ENCODE measurements around the gene GPC5. TPM values are rescaled to one million over a fixed set of nuclear protein-coding genes. Genes with fewer than 3 reads are reported as not detected.

Gene GPC5
- total RNA-seq, 1 experiment from 2014 or later: 0.26 TPM

DNA sequence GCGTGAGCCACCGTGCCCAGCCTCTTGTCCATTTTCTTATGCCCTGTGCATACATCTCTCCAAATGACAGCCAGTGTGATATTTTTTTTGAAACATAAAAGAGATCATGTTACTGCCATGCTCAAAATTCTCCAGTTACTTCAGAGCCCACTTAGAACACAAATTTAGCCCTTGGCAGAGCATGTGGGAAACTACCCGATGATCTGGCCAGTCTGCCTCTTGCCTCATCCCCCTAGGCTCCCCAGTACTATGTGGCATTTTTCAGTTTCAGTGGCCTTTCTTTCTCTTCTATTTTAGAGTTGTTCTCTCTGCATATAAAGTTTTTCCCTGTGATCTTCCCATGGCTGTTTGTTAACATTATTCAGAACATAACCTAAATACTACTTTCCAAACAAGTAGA is 323.0 kb downstream of the GPC5 start:
- POLR2A ChIA-PET: no interaction called here
- no TSS peak for BruUV-seq (replicated peaks)
- no peaks in the 10 kb centered on the region for H3K27me3 ChIP-seq (ENCODE audit: control insufficient read depth, insufficient read depth, low read length)
- TF ChIP-seq POLR2AphosphoS5 (IDR thresholded peaks at IDR 0.05; ENCODE audit: low read depth, low read length): no peak
- no peak for TF ChIP-seq TCF7L2 (IDR thresholded peaks at IDR 0.05; ENCODE audit: low read depth, low read length)
- TF ChIP-seq REST (IDR thresholded peaks at IDR 0.05; ENCODE audit: insufficient read depth in 1 of 2, low read depth in 2 of 2, low read length in 1 of 2): no peak
- TF ChIP-seq CTCF (IDR thresholded peaks at IDR 0.05): no peak
- no peak for TF ChIP-seq SIN3A (IDR thresholded peaks at IDR 0.05; ENCODE audit: borderline replicate concordance, insufficient read depth, low read depth, low read length)
- H3K4me3 ChIP-seq (ENCODE audit: low read depth in 2 of 2, low read length in 2 of 2): no peak overlapping the region
- CTCF ChIA-PET: interaction anchor here (1.3 kb wide), 1 partner anchor 340 kb away, joined by 4 read pairs; no protein-coding TSS in a partner anchor
- intact Hi-C loops (cut with micrococcal nuclease; ENCODE audit: unreplicated experiment): loop anchor here (5.0 kb wide), 1 partner anchor 339 kb away; no protein-coding TSS in a partner anchor
- DNase-seq (ENCODE audit: low read depth, low spot score) (no peak), ATAC-seq (no peak)
- H3K4me1 ChIP-seq (ENCODE audit: control insufficient read depth, insufficient read depth, low read length): no peaks in the 10 kb centered on the region
- H3K36me3 ChIP-seq (ENCODE audit: control insufficient read depth, insufficient read depth, low read length): no peaks in the 10 kb centered on the region
- no peaks in the 10 kb centered on the region for H3K9me3 ChIP-seq (ENCODE audit: control insufficient read depth, insufficient read depth, low read depth, low read length)
- in situ Hi-C loops (cut with HindIII; ENCODE audit: low pct_unique_long_range_greater_than_20kb, low sequenced_read_pairs): no loop called here
- H3K27ac ChIP-seq (ENCODE audit: low read length): no peak overlapping the region

DNA sequence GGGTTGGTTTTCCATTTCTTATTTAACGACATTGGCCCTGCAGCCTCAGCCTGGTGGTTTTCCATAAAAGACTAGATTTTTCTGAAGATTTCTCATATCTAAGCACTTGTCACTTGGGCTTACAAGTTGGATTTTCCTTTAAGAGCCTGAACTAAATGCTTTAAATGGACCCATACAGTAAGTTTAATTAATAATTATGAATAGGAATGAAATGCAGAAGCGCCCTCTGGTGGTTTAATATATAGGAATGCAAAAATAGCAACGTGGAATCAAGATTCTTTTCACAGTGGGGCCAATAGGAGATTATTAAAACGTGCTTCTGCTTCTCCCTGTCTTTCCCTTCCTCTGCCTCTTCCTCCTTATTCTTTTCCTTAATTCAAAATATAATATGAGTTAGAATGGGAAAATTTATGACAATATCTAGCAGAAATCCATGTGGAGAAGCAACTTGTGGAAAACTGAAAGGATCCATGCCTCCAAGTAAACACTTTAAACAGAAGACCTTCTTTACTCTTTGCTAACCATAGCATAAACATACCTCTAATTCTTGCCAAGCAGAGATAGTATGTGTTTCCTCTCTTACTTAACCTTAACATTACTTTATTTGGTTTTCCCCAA is 324.0 kb downstream of the GPC5 start:
- BruUV-seq (replicated peaks): no TSS peak
- DNase-seq (ENCODE audit: low read depth, low spot score): no peak
- peak; percentile 51; the same call in 1 of the 2 replicates for TF ChIP-seq CTCF (IDR thresholded peaks at IDR 0.05)
- TF ChIP-seq SIN3A (IDR thresholded peaks at IDR 0.05; ENCODE audit: borderline replicate concordance, insufficient read depth, low read depth, low read length): no peak

More for the DNA sequence above, 324.0 kb downstream of the GPC5 start:
- ATAC-seq: no peak
- Histone ChIP-seq H3K36me3 (ENCODE audit: control insufficient read depth, insufficient read depth, low read length) (no peaks in the 10 kb centered on the region), H3K4me3 (ENCODE audit: low read depth in 2 of 2, low read length in 2 of 2) (no peak overlapping the region), H3K9me3 (ENCODE audit: control insufficient read depth, insufficient read depth, low read depth, low read length) (no peaks in the 10 kb centered on the region), H3K27ac (ENCODE audit: low read length) (no peak overlapping the region), H3K4me1 (ENCODE audit: control insufficient read depth, insufficient read depth, low read length) (no peaks in the 10 kb centered on the region), H3K27me3 (ENCODE audit: control insufficient read depth, insufficient read depth, low read length) (no peaks in the 10 kb centered on the region)
- in situ Hi-C loops (cut with HindIII; ENCODE audit: low pct_unique_long_range_greater_than_20kb, low sequenced_read_pairs) (no loop called here), intact Hi-C loops (cut with micrococcal nuclease; ENCODE audit: unreplicated experiment) (loop anchor here (5.0 kb wide), 1 partner anchor 340 kb away; no protein-coding TSS in a partner anchor)
- ChIA-PET CTCF (no interaction called here), POLR2A (no interaction called here)
